NCI-H2081 treated with DMSO at 0.1 percent for 48 hours (cell line): Measurements from ENCODE around the gene ACE.

Experiments
- DNase-seq: peaks from one replicate; lab custom pipeline; 2025; lab: John Stamatoyannopoulos, UW

ACE gene

GRCh38 chr17:63516910-63517824 lies 40.3 kb downstream of the ACE start:
- no peak for DNase-seq

GRCh38 chr17:63517825-63518534 lies 41.1 kb downstream of the ACE start:
- no peak for DNase-seq

GRCh38 chr17:63519116-63519881 lies 42.4 kb downstream of the ACE start:
- no peak for DNase-seq

GRCh38 chr17:63519972-63520882 lies 43.4 kb downstream of the ACE start:
- peak; percentile 36 for DNase-seq

GRCh38 chr17:63523253-63523855 lies 46.5 kb downstream of the ACE start, which contains the start of gene KCNH6:
KCNH6 (plus strand) TSS chr17:63523358; CDS start chr17:63523414, 56 bp downstream.
- DNase-seq = no peak

- no peak for DNase-seq
Measured at GRCh38 chr17:63524051-63524450, 47.2 kb downstream of the ACE start.

GRCh38 chr17:63525190-63525946 lies 48.5 kb downstream of the ACE start:
- DNase-seq = no peak

- no peak for DNase-seq
Measured at GRCh38 chr17:63526861-63527260, 50.0 kb downstream of the ACE start.

- no peak for DNase-seq
Measured at GRCh38 chr17:63528183-63528582, 51.3 kb downstream of the ACE start.

- no peak for DNase-seq
Measured at GRCh38 chr17:63529711-63530556, 53.1 kb downstream of the ACE start.

GRCh38 chr17:63530557-63531021 lies 53.7 kb downstream of the ACE start:
- no peak for DNase-seq

- no peak for DNase-seq
Measured at GRCh38 chr17:63531022-63531965, 54.4 kb downstream of the ACE start.

GRCh38 chr17:63533433-63534077 lies 56.7 kb downstream of the ACE start:
- DNase-seq = no peak

- DNase-seq = no peak
Measured at GRCh38 chr17:63534078-63534570, 57.3 kb downstream of the ACE start.

- no peak for DNase-seq
Measured at GRCh38 chr17:63534816-63535455, 58.1 kb downstream of the ACE start.

GRCh38 chr17:63535640-63536039 lies 58.8 kb downstream of the ACE start:
- no peak for DNase-seq

- no peak for DNase-seq
Measured at GRCh38 chr17:63537001-63537400, 60.1 kb downstream of the ACE start.
